OCI-LY3 (cell line): ENCODE data around the gene MTHFD1L.

Experiments
- H2AFZ ChIP-seq: fragments of 200-600, 300-600 bp; shearing (Covaris generic); 2 replicates; pipeline ENCODE4 v1.6.0; 2014; ENCODE audit warnings: antibody characterized with exemption, low read depth, low read length
- H3K27ac ChIP-seq: fragments of 200-600, 300-600 bp; sonication (generic); 2 replicates; pipeline ENCODE4 v1.5.1; 2014; ENCODE audit warnings: mild to moderate bottlenecking, low read length, moderate library complexity, mixed read lengths
- H3K27me3 ChIP-seq: fragments of 200-600, 300-600 bp; sonication (generic); 2 replicates; pipeline ENCODE4 v1.6.1; 2014; ENCODE audit warnings: low read depth, low read length, mixed read lengths
- H3K36me3 ChIP-seq: fragments of 200-600, 300-600 bp; sonication (generic); replicated peaks from 2 replicates; pipeline ENCODE3; 2014; ENCODE audit warnings: low read depth, low read length, mixed read lengths
- H3K4me1 ChIP-seq: fragments of 300-600, 200-600 bp; sonication (generic); 2 replicates; pipeline ENCODE4 v1.6.1; 2014; ENCODE audit warnings: low read length, mixed read lengths
- H3K4me2 ChIP-seq: fragments of 200-600, 300-600 bp; sonication (generic); 2 replicates; pipeline ENCODE4 v1.6.1; 2014; ENCODE audit warnings: low read length, mixed read lengths
- H3K4me3 ChIP-seq: fragments of 300-600, 200-600 bp; sonication (generic); 2 replicates; pipeline ENCODE4 v1.5.1; 2014; ENCODE audit warnings: antibody characterized with exemption, mild to moderate bottlenecking, low read length, moderate library complexity
- H3K79me2 ChIP-seq: fragments of 300-600, 200-600 bp; shearing (Covaris generic); 2 replicates; pipeline ENCODE4 v1.6.1; 2014; ENCODE audit warnings: mild to moderate bottlenecking, low read length, mixed read lengths
- H3K9ac ChIP-seq: fragments of 300-600, 200-600 bp; shearing (Covaris generic); 2 replicates; pipeline ENCODE4 v1.6.0; 2014; ENCODE audit warnings: mild to moderate bottlenecking, low read length, moderate library complexity
- H3K9me3 ChIP-seq: fragments of 200-600, 300-600 bp; shearing (Covaris generic); 2 replicates; pipeline ENCODE4 v1.6.1; 2014; ENCODE audit warnings: low read length, mixed read lengths; ENCODE audit not compliant: insufficient read depth
- H4K20me1 ChIP-seq: fragments of 200-600, 300-600 bp; sonication (generic); 2 replicates; pipeline ENCODE4 v1.6.1; 2016; ENCODE audit warnings: low read length, mixed read lengths; ENCODE audit not compliant: insufficient read depth
- EZH2phosphoT487 ChIP-seq: fragments of 200-600 bp; shearing (Covaris generic); IDR thresholded peaks from 2 replicates; pipeline ENCODE4 v1.6.1; 2018; ENCODE audit warnings: antibody characterized with exemption, mixed run types, low read depth
- TF ChIP-seq, protein P1 (sequence below): fragments of 200-600, 300-600 bp; sonication (generic); IDR thresholded peaks from 2 replicates; pipeline ENCODE4 v1.5.1; 2014; ENCODE audit warnings: antibody characterized with exemption, low read length, low read depth

Gene MTHFD1L

DNA sequence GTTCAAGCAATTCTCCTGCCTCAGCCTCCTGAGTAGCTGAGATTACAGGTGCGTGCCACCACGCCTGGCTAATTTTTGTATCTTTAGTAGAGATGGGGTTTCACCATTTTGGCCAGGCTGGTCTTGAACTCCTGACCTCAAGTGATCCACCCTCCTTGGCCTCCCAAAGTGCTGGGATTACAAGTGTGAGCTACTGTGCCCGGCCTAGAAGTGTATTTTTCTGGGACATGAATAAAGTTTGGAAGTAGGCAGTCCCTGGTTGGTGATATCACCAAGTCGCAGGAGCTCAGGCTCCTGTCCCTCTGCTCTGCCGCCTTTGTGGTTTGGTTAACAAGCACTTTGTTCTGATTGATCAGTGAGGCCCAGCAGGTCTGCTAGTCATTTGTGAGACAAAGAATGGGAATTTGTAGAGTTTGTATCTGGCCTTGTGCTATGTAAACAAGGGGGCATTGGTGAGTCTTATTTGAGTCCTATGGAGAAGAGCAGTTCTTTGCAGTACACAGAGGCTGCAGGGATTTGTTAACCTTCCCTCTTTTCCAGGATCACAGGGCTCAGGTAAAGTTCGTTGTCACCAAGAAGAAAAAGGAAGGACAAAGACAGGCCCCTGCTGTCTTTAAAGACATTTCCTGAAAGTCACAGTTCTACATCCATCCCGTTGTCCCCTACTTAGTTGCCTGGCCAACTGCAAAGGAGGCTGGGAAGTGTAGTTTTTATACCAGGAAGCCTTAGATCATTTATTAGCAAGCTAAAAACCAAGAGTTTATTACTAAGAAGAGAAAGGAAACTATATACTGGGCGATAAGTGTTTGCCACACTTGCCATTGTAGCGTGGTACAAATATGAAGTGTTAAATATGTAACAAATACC lies 13.1 kb downstream of the MTHFD1L start:
- H3K4me1 ChIP-seq = no peaks in the 10 kb centered on the region
- H3K4me3 ChIP-seq = no peak overlapping the region
- peaks cover 16% of the 10 kb centered on the region for H3K36me3 ChIP-seq
- H3K27ac ChIP-seq = no peak overlapping the region
- H3K9ac ChIP-seq = no peak overlapping the region
- no peak overlapping the region for H2AFZ ChIP-seq
- TF ChIP-seq, protein P1, sequence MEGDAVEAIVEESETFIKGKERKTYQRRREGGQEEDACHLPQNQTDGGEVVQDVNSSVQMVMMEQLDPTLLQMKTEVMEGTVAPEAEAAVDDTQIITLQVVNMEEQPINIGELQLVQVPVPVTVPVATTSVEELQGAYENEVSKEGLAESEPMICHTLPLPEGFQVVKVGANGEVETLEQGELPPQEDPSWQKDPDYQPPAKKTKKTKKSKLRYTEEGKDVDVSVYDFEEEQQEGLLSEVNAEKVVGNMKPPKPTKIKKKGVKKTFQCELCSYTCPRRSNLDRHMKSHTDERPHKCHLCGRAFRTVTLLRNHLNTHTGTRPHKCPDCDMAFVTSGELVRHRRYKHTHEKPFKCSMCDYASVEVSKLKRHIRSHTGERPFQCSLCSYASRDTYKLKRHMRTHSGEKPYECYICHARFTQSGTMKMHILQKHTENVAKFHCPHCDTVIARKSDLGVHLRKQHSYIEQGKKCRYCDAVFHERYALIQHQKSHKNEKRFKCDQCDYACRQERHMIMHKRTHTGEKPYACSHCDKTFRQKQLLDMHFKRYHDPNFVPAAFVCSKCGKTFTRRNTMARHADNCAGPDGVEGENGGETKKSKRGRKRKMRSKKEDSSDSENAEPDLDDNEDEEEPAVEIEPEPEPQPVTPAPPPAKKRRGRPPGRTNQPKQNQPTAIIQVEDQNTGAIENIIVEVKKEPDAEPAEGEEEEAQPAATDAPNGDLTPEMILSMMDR = no peak
- TF ChIP-seq EZH2phosphoT487 = no peak
- no peak overlapping the region for H3K4me2 ChIP-seq
- no peaks in the 10 kb centered on the region; the same call in 1 of the 2 replicates for H4K20me1 ChIP-seq
- no peaks in the 10 kb centered on the region for H3K9me3 ChIP-seq
- H3K79me2 ChIP-seq = peaks cover 69% of the 10 kb centered on the region
- H3K27me3 ChIP-seq = no peaks in the 10 kb centered on the region

DNA sequence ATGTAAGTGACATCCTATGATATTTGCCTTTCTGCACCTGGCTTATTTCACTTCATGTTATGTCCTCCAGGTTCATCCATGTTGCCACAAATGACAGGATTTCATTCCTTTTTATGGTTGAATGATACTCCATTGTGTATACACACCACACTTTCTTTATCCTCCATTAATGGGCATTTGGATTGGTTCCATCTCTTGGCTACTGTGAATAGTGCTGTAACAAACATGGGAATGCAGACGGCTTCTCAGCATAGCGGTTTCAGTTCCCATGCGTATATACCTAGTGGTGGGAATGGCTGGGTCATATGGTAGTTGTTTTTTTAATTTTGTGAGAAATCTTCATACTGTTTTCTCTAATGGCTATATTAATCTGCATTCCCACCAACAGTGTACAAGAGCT lies 14.8 kb downstream of the MTHFD1L start:
- H3K27me3 ChIP-seq = no peaks in the 10 kb centered on the region
- no peaks in the 10 kb centered on the region for H3K9me3 ChIP-seq
- no peaks in the 10 kb centered on the region for H3K4me1 ChIP-seq
- no peak overlapping the region for H3K9ac ChIP-seq
- H3K79me2 ChIP-seq = peaks cover 51% of the 10 kb centered on the region
- H3K27ac ChIP-seq = no peak overlapping the region
- no peaks in the 10 kb centered on the region; the same call in 1 of the 2 replicates for H4K20me1 ChIP-seq
- TF ChIP-seq, protein P1 = no peak
- TF ChIP-seq EZH2phosphoT487 = no peak
- H2AFZ ChIP-seq = no peak overlapping the region
- H3K36me3 ChIP-seq = peaks cover 19% of the 10 kb centered on the region
- H3K4me3 ChIP-seq = no peak overlapping the region
- H3K4me2 ChIP-seq = no peak overlapping the region

DNA sequence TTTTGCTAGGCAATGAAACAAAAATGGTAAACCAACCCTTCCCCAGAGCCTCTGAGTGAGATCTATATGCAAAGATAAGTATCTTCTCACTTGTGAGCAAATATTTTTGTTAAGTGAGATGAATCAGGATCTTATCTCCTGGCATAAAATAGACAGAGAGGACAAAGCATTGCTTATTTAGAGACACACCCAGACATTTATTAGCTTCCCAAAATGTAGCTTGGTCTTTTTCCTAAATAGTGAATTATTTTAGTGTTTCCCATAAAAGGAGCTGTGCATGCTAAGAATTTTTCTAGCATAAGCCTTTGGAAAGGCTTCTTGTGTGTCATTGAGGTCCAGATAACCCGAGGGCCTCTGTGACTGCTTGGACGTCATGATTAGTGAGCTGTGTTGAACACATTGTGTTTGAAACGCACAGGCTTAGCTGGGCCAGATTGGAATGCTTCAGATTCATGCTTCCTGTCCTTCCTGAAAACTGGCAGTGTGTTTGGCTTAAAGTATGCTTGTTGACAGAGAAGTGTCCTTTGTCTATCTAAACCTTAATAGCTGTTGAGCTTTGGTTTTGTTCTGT lies 16.5 kb downstream of the MTHFD1L start:
- H3K9ac ChIP-seq = no peak overlapping the region
- H3K4me3 ChIP-seq = no peak overlapping the region
- H2AFZ ChIP-seq = no peak overlapping the region
- TF ChIP-seq EZH2phosphoT487 = no peak
- TF ChIP-seq, protein P1 = no peak
- H3K36me3 ChIP-seq = peaks cover 21% of the 10 kb centered on the region
- no peak overlapping the region for H3K27ac ChIP-seq
- H3K4me2 ChIP-seq = no peak overlapping the region
- no peaks in the 10 kb centered on the region for H3K4me1 ChIP-seq
- H4K20me1 ChIP-seq = no peaks in the 10 kb centered on the region; the same call in 1 of the 2 replicates
- H3K27me3 ChIP-seq = no peaks in the 10 kb centered on the region
- no peaks in the 10 kb centered on the region for H3K9me3 ChIP-seq
- peaks cover 36% of the 10 kb centered on the region for H3K79me2 ChIP-seq

DNA sequence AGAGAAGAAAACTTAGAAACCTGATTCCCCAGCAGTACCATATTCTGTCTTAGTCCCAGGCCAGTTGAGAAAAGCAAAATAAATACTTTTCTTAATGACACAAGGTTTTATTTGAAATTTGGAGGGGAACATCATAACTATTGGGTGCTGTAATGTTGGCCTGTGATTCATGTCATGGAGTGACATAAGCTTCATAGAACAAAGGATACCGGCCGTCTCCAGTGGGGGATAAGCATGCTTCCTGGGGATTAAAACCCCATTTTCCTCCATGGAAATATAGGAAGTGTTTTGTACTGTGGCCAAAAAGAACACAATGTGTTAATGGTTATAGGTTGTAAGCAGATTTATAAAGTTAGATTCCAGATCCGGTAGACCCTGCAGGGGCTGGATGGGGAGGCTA lies 18.0 kb downstream of the MTHFD1L start:
- TF ChIP-seq EZH2phosphoT487 = no peak
- TF ChIP-seq, protein P1 = no peak
- Histone ChIP-seq H3K27ac (no peak overlapping the region), H3K36me3 (peaks cover 17% of the 10 kb centered on the region)

More for the DNA sequence above, 18.0 kb downstream of the MTHFD1L start:
- Histone ChIP-seq H3K4me2 (no peak overlapping the region), H3K9me3 (no peaks in the 10 kb centered on the region), H4K20me1 (no peaks in the 10 kb centered on the region; the same call in 1 of the 2 replicates), H3K4me1 (peaks cover 10% of the 10 kb centered on the region), H3K9ac (no peak overlapping the region), H3K79me2 (peaks cover 31% of the 10 kb centered on the region), H2AFZ (no peak overlapping the region), H3K27me3 (no peaks in the 10 kb centered on the region), H3K4me3 (no peak overlapping the region)
